HepG2 (cell line): ENCODE measurements around the gene COPZ2. TPM values are rescaled to one million over a fixed set of nuclear protein-coding genes. Genes with fewer than 3 reads are reported as not detected.

Experiments used
- AGO2 ChIP-seq: fragments of 200-400 bp; formaldehyde crosslinking; optimal IDR thresholded peaks from 2 replicates; pipeline ENCODE3; 2017; ENCODE audit warnings: mild to moderate bottlenecking, low read depth, low read length, moderate library complexity
- ERF ChIP-seq: IDR thresholded peaks from 2 replicates; pipeline ENCODE4 v1.6.1; 2018; ENCODE audit warnings: missing biosample characterization, missing genetic modification reagents
- FOXK1 ChIP-seq: sonication (generic); formaldehyde crosslinking; IDR thresholded peaks from 2 replicates; pipeline ENCODE4 v1.4.0; 2020; ENCODE audit warnings: low read depth, missing genetic modification reagents, borderline replicate concordance
- KDM4B ChIP-seq: sonication (generic); formaldehyde crosslinking; IDR thresholded peaks from 2 replicates; pipeline ENCODE4 v1.4.0; 2020; ENCODE audit warnings: missing genetic modification reagents
- NFYC ChIP-seq: IDR thresholded peaks from 2 replicates; pipeline ENCODE4 v1.6.1; 2016; ENCODE audit warnings: missing genetic modification reagents, missing compliant biosample characterization
- SAFB2 ChIP-seq: sonication (generic); formaldehyde crosslinking; IDR thresholded peaks from 2 replicates; pipeline ENCODE4 v1.5.1; 2020; ENCODE audit warnings: missing genetic modification reagents, low read depth, mild to moderate bottlenecking, borderline replicate concordance
- SALL2 ChIP-seq: sonication (generic); formaldehyde crosslinking; IDR thresholded peaks from 2 replicates; pipeline ENCODE4 v1.8.1; 2023; ENCODE audit warnings: mild to moderate bottlenecking, missing genetic modification reagents, inconsistent platforms
- SMYD3 ChIP-seq: sonication (generic); formaldehyde crosslinking; IDR thresholded peaks from 2 replicates; pipeline ENCODE4 v1.8.1; 2023; ENCODE audit warnings: mild to moderate bottlenecking, missing genetic modification reagents
- SUZ12 ChIP-seq: fragments of 150-350 bp; IDR thresholded peaks from 2 replicates; pipeline ENCODE4 v1.6.1; 2014; ENCODE audit warnings: low read depth, low read length
- ZBTB1 ChIP-seq: sonication (generic); formaldehyde crosslinking; IDR thresholded peaks from 2 replicates; pipeline ENCODE4 v1.4.0; 2020; ENCODE audit warnings: missing genetic modification reagents, borderline replicate concordance
- ZNF3 ChIP-seq: IDR thresholded peaks from 2 replicates; pipeline ENCODE4 v1.7.0; 2017; ENCODE audit warnings: inconsistent platforms
- ZNF563 ChIP-seq: sonication (generic); formaldehyde crosslinking; IDR thresholded peaks from 2 replicates; pipeline ENCODE4 v1.8.0; 2022; ENCODE audit warnings: mild to moderate bottlenecking, moderate library complexity, missing genetic modification reagents
- ZNF672 ChIP-seq: sonication (generic); formaldehyde crosslinking; IDR thresholded peaks from 2 replicates; pipeline ENCODE4 v1.8.1; 2022; ENCODE audit warnings: missing genetic modification reagents
- polyA plus RNA-seq, 8 experiments: library from polyadenylated mRNA; depleted of rRNA in 3 of 8; stranded (reverse) in 7 of 8; unstranded in 1 of 8; fragments of >200 nt; fragmentation: Illumina TruSeq in 4 of 8; extraction: Trizol in 4 of 8; gene quantifications; 2 replicates each; pipeline versions ENCODE4 v1.2.1 to v1.2.3, GENCODE V29; 2011 to 2016; ENCODE audit warnings: low read depth in 4 of 8, missing spikeins in 1 of 8, mixed read lengths in 1 of 8; ENCODE audit not compliant: insufficient read depth in 1 of 8
- total RNA-seq, 5 experiments: library from RNA; depleted of rRNA; stranded (reverse); fragments of >200 nt; fragmentation: Illumina TruSeq; extraction: Trizol; gene quantifications; 2 replicates each; pipeline ENCODE4 v1.2.3, GENCODE V29; 2016; ENCODE audit warnings: low read depth in 1 of 5
- TF ChIP-seq, protein P1 (sequence below): sonication (generic); formaldehyde crosslinking; IDR thresholded peaks from 2 replicates; pipeline ENCODE4 v1.4.0; 2020; ENCODE audit warnings: missing genetic modification reagents, borderline replicate concordance
- TF ChIP-seq, protein P2 (sequence below): IDR thresholded peaks from 2 replicates; pipeline ENCODE4 v1.6.1; 2016; ENCODE audit warnings: missing genetic modification reagents, missing compliant biosample characterization
- TF ChIP-seq, protein P3 (sequence below): sonication (generic); formaldehyde crosslinking; conservative IDR thresholded peaks from 2 replicates; pipeline ENCODE4 v1.8.0; 2022; ENCODE audit warnings: mild to moderate bottlenecking, moderate library complexity, missing genetic modification reagents
- TF ChIP-seq, protein P4 (sequence below): sonication (generic); formaldehyde crosslinking; IDR thresholded peaks from 2 replicates; pipeline ENCODE4 v1.4.0; 2020; ENCODE audit warnings: low read depth, missing genetic modification reagents

The COPZ2 gene
- total and polyA plus RNA-seq, 2 of the 13 experiments (the other 11 are each of a cell fraction or from before 2014, with no cell fraction given), result 0.61 to 1.5 TPM

DNA sequence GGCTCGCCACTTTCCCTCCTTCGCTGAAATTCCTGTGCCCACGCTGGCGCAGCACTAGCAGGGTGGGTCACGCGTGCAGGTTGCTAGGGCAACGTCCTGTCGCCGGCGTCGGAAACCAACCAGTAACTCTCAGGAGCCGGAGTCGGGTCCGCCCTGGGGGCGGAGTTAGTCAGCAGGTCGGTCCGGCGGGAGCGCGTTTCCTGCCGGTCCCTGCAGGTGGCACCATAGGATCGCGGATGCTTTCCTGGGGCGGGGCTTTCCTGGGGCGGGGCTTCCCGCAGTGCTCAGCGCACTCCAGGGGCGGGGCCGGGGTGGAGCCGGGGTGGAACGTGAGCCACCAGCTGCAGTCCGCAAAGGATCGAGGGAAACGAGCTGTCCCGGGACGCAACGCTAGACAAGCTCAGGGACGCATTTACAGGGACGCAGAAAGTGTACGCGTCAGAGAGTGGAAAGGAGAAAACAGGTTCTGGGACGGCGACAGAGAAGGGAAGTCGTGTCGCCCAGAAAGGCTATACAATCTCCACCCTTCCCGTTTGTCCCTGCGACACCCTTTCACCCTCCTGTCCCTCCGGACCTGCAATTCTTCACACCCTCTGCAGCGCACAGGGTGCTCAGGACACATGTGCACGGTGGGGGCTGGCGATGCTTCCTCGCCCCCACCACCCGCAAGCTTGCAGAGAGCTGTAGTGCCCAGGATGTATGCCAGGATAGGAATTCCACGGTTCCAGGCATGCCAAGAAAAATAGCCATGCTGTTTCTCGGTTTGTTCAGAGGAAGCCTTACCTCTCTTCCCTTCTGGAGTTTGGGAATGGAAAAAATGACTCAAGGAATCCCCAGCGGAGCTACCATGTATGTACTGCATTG, 12.3 kb downstream of the COPZ2 start (continued):
- TF ChIP-seq, protein P1, sequence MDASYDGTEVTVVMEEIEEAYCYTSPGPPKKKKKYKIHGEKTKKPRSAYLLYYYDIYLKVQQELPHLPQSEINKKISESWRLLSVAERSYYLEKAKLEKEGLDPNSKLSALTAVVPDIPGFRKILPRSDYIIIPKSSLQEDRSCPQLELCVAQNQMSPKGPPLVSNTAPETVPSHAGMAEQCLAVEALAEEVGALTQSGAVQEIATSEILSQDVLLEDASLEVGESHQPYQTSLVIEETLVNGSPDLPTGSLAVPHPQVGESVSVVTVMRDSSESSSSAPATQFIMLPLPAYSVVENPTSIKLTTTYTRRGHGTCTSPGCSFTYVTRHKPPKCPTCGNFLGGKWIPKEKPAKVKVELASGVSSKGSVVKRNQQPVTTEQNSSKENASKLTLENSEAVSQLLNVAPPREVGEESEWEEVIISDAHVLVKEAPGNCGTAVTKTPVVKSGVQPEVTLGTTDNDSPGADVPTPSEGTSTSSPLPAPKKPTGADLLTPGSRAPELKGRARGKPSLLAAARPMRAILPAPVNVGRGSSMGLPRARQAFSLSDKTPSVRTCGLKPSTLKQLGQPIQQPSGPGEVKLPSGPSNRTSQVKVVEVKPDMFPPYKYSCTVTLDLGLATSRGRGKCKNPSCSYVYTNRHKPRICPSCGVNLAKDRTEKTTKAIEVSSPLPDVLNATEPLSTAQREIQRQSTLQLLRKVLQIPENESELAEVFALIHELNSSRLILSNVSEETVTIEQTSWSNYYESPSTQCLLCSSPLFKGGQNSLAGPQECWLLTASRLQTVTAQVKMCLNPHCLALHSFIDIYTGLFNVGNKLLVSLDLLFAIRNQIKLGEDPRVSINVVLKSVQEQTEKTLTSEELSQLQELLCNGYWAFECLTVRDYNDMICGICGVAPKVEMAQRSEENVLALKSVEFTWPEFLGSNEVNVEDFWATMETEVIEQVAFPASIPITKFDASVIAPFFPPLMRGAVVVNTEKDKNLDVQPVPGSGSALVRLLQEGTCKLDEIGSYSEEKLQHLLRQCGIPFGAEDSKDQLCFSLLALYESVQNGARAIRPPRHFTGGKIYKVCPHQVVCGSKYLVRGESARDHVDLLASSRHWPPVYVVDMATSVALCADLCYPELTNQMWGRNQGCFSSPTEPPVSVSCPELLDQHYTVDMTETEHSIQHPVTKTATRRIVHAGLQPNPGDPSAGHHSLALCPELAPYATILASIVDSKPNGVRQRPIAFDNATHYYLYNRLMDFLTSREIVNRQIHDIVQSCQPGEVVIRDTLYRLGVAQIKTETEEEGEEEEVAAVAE (CRISPR knock-in tag), result peak; percentile 98
- TF ChIP-seq ZNF563 (CRISPR knock-in tag) (0 out of 2 replicates have a peak, but pooled peaks have one; percentile 25), FOXK1 (peak; percentile 20; the same call in 1 of the 2 replicates), ZBTB1 (CRISPR knock-in tag) (0 out of 2 replicates have a peak, but pooled peaks have one; percentile 27), KDM4B (CRISPR knock-in tag) (peak; percentile 69), AGO2 (no peak), NFYC (CRISPR knock-in tag) (peak; percentile 63), ERF (peak; percentile 75; the same call in 1 of the 2 replicates), ZNF672 (no peak), SALL2 (CRISPR knock-in tag) (peak; percentile 82), SUZ12 (no peak), SAFB2 (CRISPR knock-in tag) (no peak; the same call in 1 of the 2 replicates), SMYD3 (CRISPR knock-in tag) (no peak), ZNF3 (CRISPR knock-in tag) (no peak)
- TF ChIP-seq, protein P2, sequence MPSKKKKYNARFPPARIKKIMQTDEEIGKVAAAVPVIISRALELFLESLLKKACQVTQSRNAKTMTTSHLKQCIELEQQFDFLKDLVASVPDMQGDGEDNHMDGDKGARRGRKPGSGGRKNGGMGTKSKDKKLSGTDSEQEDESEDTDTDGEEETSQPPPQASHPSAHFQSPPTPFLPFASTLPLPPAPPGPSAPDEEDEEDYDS (CRISPR knock-in tag), result peak; percentile 39
- TF ChIP-seq, protein P3, sequence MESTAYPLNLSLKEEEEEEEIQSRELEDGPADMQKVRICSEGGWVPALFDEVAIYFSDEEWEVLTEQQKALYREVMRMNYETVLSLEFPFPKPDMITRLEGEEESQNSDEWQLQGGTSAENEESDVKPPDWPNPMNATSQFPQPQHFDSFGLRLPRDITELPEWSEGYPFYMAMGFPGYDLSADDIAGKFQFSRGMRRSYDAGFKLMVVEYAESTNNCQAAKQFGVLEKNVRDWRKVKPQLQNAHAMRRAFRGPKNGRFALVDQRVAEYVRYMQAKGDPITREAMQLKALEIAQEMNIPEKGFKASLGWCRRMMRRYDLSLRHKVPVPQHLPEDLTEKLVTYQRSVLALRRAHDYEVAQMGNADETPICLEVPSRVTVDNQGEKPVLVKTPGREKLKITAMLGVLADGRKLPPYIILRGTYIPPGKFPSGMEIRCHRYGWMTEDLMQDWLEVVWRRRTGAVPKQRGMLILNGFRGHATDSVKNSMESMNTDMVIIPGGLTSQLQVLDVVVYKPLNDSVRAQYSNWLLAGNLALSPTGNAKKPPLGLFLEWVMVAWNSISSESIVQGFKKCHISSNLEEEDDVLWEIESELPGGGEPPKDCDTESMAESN (CRISPR knock-in tag), result peak; percentile 88
- TF ChIP-seq, protein P4, sequence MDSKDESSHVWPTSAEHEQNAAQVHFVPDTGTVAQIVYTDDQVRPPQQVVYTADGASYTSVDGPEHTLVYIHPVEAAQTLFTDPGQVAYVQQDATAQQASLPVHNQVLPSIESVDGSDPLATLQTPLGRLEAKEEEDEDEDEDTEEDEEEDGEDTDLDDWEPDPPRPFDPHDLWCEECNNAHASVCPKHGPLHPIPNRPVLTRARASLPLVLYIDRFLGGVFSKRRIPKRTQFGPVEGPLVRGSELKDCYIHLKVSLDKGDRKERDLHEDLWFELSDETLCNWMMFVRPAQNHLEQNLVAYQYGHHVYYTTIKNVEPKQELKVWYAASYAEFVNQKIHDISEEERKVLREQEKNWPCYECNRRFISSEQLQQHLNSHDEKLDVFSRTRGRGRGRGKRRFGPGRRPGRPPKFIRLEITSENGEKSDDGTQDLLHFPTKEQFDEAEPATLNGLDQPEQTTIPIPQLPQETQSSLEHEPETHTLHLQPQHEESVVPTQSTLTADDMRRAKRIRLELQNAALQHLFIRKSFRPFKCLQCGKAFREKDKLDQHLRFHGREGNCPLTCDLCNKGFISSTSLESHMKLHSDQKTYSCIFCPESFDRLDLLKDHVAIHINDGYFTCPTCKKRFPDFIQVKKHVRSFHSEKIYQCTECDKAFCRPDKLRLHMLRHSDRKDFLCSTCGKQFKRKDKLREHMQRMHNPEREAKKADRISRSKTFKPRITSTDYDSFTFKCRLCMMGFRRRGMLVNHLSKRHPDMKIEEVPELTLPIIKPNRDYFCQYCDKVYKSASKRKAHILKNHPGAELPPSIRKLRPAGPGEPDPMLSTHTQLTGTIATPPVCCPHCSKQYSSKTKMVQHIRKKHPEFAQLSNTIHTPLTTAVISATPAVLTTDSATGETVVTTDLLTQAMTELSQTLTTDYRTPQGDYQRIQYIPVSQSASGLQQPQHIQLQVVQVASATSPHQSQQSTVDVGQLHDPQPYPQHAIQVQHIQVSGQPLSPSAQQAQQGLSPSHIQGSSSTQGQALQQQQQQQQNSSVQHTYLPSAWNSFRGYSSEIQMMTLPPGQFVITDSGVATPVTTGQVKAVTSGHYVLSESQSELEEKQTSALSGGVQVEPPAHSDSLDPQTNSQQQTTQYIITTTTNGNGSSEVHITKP, result peak; percentile 61; the same call in 1 of the 2 replicates
